Brain microvascular endothelial cell (primary cell): ENCODE measurements around the gene NEXMIF.
"Not testable (repeated sequence)": the region's sequence is repeated elsewhere in the genome, so short reads cannot be mapped to it uniquely, and the experiment has no call there.

Experiments
- DNase-seq: peaks from one replicate; pipeline ENCODE4 v3.0.0-alpha.2; 2020
- H3K27ac ChIP-seq: fragments of 250-450 bp; sonication (Bioruptor Pico); 2 replicates; pipeline ENCODE4 v1.5.1; 2020; ENCODE audit warnings: mild to moderate bottlenecking, moderate library complexity
- H3K27me3 ChIP-seq: fragments of 250-450 bp; sonication (Bioruptor Pico); replicated peaks from 2 replicates; pipeline ENCODE4 v1.5.1; 2020; ENCODE audit warnings: mild to moderate bottlenecking
- H3K36me3 ChIP-seq: fragments of 250-450 bp; sonication (Bioruptor Pico); replicated peaks from 2 replicates; pipeline ENCODE4 v1.5.1; 2020; ENCODE audit warnings: mild to moderate bottlenecking
- H3K4me3 ChIP-seq: 2 replicates; pipeline ENCODE4 v1.5.1; 2011; ENCODE audit warnings: low read depth, mild to moderate bottlenecking, control low read depth, low read length, moderate library complexity
- CTCF ChIP-seq: IDR thresholded peaks from 2 replicates; pipeline ENCODE4 v1.5.1; 2011; ENCODE audit warnings: low read depth, mild to moderate bottlenecking, moderate library complexity, low read length, control low read depth, inconsistent platforms; ENCODE audit errors: missing control alignments
- in situ Hi-C: cut with HindIII; loops from 2 replicates; pipeline ENCODE4 v1.10.0; 2017; ENCODE audit warnings: low sequenced_read_pairs, low pct_ligation_motif_present

Gene NEXMIF

DNA sequence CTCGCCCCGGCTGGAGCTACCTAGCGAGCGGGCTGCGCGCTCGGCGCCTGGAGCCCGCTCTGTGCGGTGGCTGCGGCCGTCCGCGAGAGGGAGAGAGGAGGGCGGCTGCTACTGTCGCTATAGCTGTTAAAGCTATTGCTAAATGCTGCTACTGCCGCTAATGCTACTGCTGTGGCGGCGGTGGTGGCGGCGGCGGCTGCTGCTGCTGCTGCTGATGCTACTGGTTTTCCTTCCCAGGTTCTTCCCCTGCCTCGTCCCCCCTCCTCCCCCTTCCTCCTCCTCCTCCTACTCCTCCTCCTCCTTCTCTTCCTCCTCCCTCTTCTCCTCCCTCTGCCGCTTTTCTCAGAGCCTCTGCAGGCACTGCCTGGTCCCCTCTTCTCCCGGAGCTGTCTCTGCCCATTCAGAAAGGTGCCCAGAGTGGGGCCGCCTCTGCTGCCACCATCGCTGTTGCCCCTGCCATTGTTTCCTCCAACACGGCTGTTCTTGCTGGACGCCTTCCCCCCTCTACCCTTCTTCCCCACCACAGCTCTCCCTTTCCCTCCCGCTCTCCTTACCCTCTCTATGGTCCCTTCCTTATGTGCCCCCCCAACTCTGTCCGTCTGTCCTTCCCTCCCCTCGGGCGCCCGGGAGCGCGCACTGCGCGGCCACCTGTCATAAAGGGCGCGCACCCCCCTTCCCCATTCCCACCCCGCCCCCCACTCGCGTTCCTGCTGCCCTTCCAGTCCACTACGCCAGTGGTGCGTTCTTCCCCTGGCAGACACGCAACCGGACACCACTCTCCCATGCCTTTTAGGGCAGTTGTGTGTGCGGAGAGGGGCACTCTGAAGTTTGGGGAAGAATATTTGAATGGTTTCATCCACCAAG lies at the start of gene NEXMIF:
Gene NEXMIF (minus strand): TSS at position 228 of the 864 bp plus-strand sequence.
- peak within 1 kb of the TSS; percentile 29 for H3K4me3 ChIP-seq
- TF ChIP-seq CTCF: peak; percentile 26
- H3K36me3 ChIP-seq: no peaks in the 10 kb centered on the region
- in situ Hi-C loops: no loop called here
- no peak within 1 kb of the TSS for H3K27ac ChIP-seq
- DNase-seq: no peak
- peaks cover 11% of the 10 kb centered on the region for H3K27me3 ChIP-seq

GRCh38 chrX:74961962-74962361 lies 36.7 kb upstream of the NEXMIF start:
- H3K4me3 ChIP-seq, H3K36me3 ChIP-seq, H3K27ac ChIP-seq, DNase-seq, in situ Hi-C loops, H3K27me3 ChIP-seq: not testable (repeated sequence)

DNA sequence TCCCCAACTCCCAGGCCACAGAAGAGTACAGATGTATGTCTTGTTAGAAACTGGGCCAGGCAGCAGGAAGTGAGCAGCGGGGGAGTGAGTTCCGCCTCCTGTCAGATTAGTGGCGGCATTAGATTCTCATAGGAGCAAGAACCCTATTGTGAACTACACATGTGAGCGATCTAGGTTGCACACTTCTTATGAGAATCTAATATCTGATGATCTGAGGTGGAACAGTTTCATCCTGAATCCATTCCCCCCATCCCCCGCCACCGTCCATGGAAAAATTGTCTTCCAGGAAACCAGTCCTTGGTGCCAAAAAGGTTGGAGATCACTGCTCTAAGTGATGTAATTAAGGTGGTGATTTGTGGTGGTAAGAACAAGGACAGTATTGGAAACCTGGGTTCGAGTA lies 24.5 kb upstream of the NEXMIF start:
- no peaks in the 10 kb centered on the region for H3K27me3 ChIP-seq
- no peak for DNase-seq
- in situ Hi-C loops: no loop called here
- no peak for TF ChIP-seq CTCF
- H3K27ac ChIP-seq: no peak overlapping the region
- H3K36me3 ChIP-seq: no peaks in the 10 kb centered on the region
- H3K4me3 ChIP-seq: no peak overlapping the region

GRCh38 chrX:74940414-74940813 lies 15.2 kb upstream of the NEXMIF start:
- in situ Hi-C loops: no loop called here
- Histone ChIP-seq H3K27ac (no peak overlapping the region), H3K36me3 (no peaks in the 10 kb centered on the region), H3K4me3 (no peak overlapping the region), H3K27me3 (no peaks in the 10 kb centered on the region)
- no peak for DNase-seq
- no peak for TF ChIP-seq CTCF

GRCh38 chrX:74931214-74931613 lies 6.0 kb upstream of the NEXMIF start:
- in situ Hi-C loops: no loop called here
- Histone ChIP-seq H3K4me3 (no peak overlapping the region), H3K36me3 (no peaks in the 10 kb centered on the region), H3K27ac (no peak overlapping the region), H3K27me3 (no peaks in the 10 kb centered on the region)
- DNase-seq: no peak
- TF ChIP-seq CTCF: no peak

GRCh38 chrX:74924449-74925224 lies 615 bp downstream of the NEXMIF start:
- Histone ChIP-seq H3K27ac (no peak overlapping the region), H3K27me3 (peaks cover 11% of the 10 kb centered on the region), H3K4me3 (peak overlapping the region; percentile 29), H3K36me3 (no peaks in the 10 kb centered on the region)
- peak; percentile 5 for DNase-seq
- TF ChIP-seq CTCF: no peak
- in situ Hi-C loops: no loop called here
